ENCODE data around the gene SIK1. TPM values are rescaled to one million over a fixed set of nuclear protein-coding genes. Genes with fewer than 3 reads are reported as not detected.
"Not testable (repeated sequence)": the region's sequence is repeated elsewhere in the genome, so short reads cannot be mapped to it uniquely, and the experiment has no call there.

Gene SIK1
- total RNA-seq (0.17 and 0.26 TPM in 2 replicates), polyA plus RNA-seq (0.53 and 0.58 TPM in 2 replicates), polyA minus RNA-seq (ENCODE audit: low replicate concordance) (0.52 and 0.79 TPM in 2 replicates)
- 0.56 and 0.97 TPM in 2 replicates for polyA plus RNA-seq (2012)

- H3K9me3 ChIP-seq (ENCODE audit: control insufficient read depth, insufficient read depth, low read depth, low read length); H3K4me2 ChIP-seq (ENCODE audit: extremely low read depth, insufficient read depth, low read length); H3K9ac ChIP-seq (ENCODE audit: insufficient read depth, low read length); H3K27me3 ChIP-seq (ENCODE audit: control insufficient read depth, insufficient read depth, low read length); H3K79me2 ChIP-seq (ENCODE audit: control insufficient read depth, insufficient read depth, low read length); H3K27ac ChIP-seq (ENCODE audit: insufficient read depth, low read length); DNase-seq (ENCODE audit: low read depth in 2 of 2); H3K4me3 ChIP-seq (replicated peaks in 1 of 4; ENCODE audit: control extremely low read depth in 1 of 4, insufficient read depth in 1 of 4, low read depth in 3 of 4, low read length in 4 of 4); H4K20me1 ChIP-seq (ENCODE audit: control insufficient read depth, extremely low read depth, insufficient read depth, low read length); H3K36me3 ChIP-seq (ENCODE audit: control insufficient read depth, insufficient read depth, low read length); H2AFZ ChIP-seq (ENCODE audit: low read length); H3K4me1 ChIP-seq (ENCODE audit: control insufficient read depth, extremely low read depth, insufficient read depth, low read length): not testable (repeated sequence)
Measured at GRCh38 chr21:43426404-43427241, at the start of gene SIK1. Gene SIK1 (minus strand): TSS chr21:43427131. CDS start chr21:43426178, 953 bp downstream.

- not testable (repeated sequence) for H3K4me1 ChIP-seq (ENCODE audit: control insufficient read depth, extremely low read depth, insufficient read depth, low read length); H3K4me2 ChIP-seq (ENCODE audit: extremely low read depth, insufficient read depth, low read length); H3K27ac ChIP-seq (ENCODE audit: insufficient read depth, low read length); H3K9me3 ChIP-seq (ENCODE audit: control insufficient read depth, insufficient read depth, low read depth, low read length); DNase-seq (ENCODE audit: low read depth in 2 of 2); H4K20me1 ChIP-seq (ENCODE audit: control insufficient read depth, extremely low read depth, insufficient read depth, low read length); H3K79me2 ChIP-seq (ENCODE audit: control insufficient read depth, insufficient read depth, low read length); H3K36me3 ChIP-seq (ENCODE audit: control insufficient read depth, insufficient read depth, low read length); H3K27me3 ChIP-seq (ENCODE audit: control insufficient read depth, insufficient read depth, low read length); H2AFZ ChIP-seq (ENCODE audit: low read length); H3K4me3 ChIP-seq (replicated peaks in 1 of 4; ENCODE audit: control extremely low read depth in 1 of 4, insufficient read depth in 1 of 4, low read depth in 3 of 4, low read length in 4 of 4); H3K9ac ChIP-seq (ENCODE audit: insufficient read depth, low read length)
Measured at GRCh38 chr21:43471597-43472242, 44.8 kb upstream of the SIK1 start.

GRCh38 chr21:43469719-43470458, 43.0 kb upstream of the SIK1 start:
- not testable (repeated sequence) for H3K27ac ChIP-seq (ENCODE audit: insufficient read depth, low read length); H3K27me3 ChIP-seq (ENCODE audit: control insufficient read depth, insufficient read depth, low read length); H4K20me1 ChIP-seq (ENCODE audit: control insufficient read depth, extremely low read depth, insufficient read depth, low read length); H3K9me3 ChIP-seq (ENCODE audit: control insufficient read depth, insufficient read depth, low read depth, low read length); DNase-seq (ENCODE audit: low read depth in 2 of 2); H3K4me2 ChIP-seq (ENCODE audit: extremely low read depth, insufficient read depth, low read length); H3K9ac ChIP-seq (ENCODE audit: insufficient read depth, low read length); H2AFZ ChIP-seq (ENCODE audit: low read length); H3K4me3 ChIP-seq (replicated peaks in 1 of 4; ENCODE audit: control extremely low read depth in 1 of 4, insufficient read depth in 1 of 4, low read depth in 3 of 4, low read length in 4 of 4); H3K36me3 ChIP-seq (ENCODE audit: control insufficient read depth, insufficient read depth, low read length); H3K79me2 ChIP-seq (ENCODE audit: control insufficient read depth, insufficient read depth, low read length); H3K4me1 ChIP-seq (ENCODE audit: control insufficient read depth, extremely low read depth, insufficient read depth, low read length)

- H3K79me2 ChIP-seq (ENCODE audit: control insufficient read depth, insufficient read depth, low read length), result no peaks in the 10 kb centered on the region
- no peaks in the 10 kb centered on the region for H3K36me3 ChIP-seq (ENCODE audit: control insufficient read depth, insufficient read depth, low read length)
- no peaks in the 10 kb centered on the region for H3K9me3 ChIP-seq (ENCODE audit: control insufficient read depth, insufficient read depth, low read depth, low read length)
- no peaks in the 10 kb centered on the region for H3K27me3 ChIP-seq (ENCODE audit: control insufficient read depth, insufficient read depth, low read length)
- no peak for DNase-seq (ENCODE audit: low read depth in 2 of 2)
- H4K20me1 ChIP-seq (ENCODE audit: control insufficient read depth, extremely low read depth, insufficient read depth, low read length), result no peaks in the 10 kb centered on the region
- no peak for TF ChIP-seq EZH2 (IDR thresholded peaks at IDR 0.05; ENCODE audit: low read length, missing control alignments)
- TF ChIP-seq CTCF (conservative IDR thresholded peaks at IDR 0.05 in 1 of 2, IDR thresholded peaks at IDR 0.05 in 1 of 2; ENCODE audit: low read depth in 1 of 2, low read length in 2 of 2), result no peak
- H3K27ac ChIP-seq (ENCODE audit: insufficient read depth, low read length), result no peak overlapping the region
- H3K4me1 ChIP-seq (ENCODE audit: control insufficient read depth, extremely low read depth, insufficient read depth, low read length), result no peaks in the 10 kb centered on the region
- H3K9ac ChIP-seq (ENCODE audit: insufficient read depth, low read length), result no peak overlapping the region
- H3K4me3 ChIP-seq (replicated peaks in 1 of 4; ENCODE audit: control extremely low read depth in 1 of 4, insufficient read depth in 1 of 4, low read depth in 3 of 4, low read length in 4 of 4), result no peak overlapping the region
- H2AFZ ChIP-seq (ENCODE audit: low read length), result no peak overlapping the region
- H3K4me2 ChIP-seq (ENCODE audit: extremely low read depth, insufficient read depth, low read length), result no peak overlapping the region
Measured at GRCh38 chr21:43467785-43468184, 40.9 kb upstream of the SIK1 start.

- H4K20me1 ChIP-seq (ENCODE audit: control insufficient read depth, extremely low read depth, insufficient read depth, low read length); DNase-seq (ENCODE audit: low read depth in 2 of 2); H3K4me3 ChIP-seq (replicated peaks in 1 of 4; ENCODE audit: control extremely low read depth in 1 of 4, insufficient read depth in 1 of 4, low read depth in 3 of 4, low read length in 4 of 4); H3K79me2 ChIP-seq (ENCODE audit: control insufficient read depth, insufficient read depth, low read length); H3K36me3 ChIP-seq (ENCODE audit: control insufficient read depth, insufficient read depth, low read length); H3K4me1 ChIP-seq (ENCODE audit: control insufficient read depth, extremely low read depth, insufficient read depth, low read length); H3K4me2 ChIP-seq (ENCODE audit: extremely low read depth, insufficient read depth, low read length); H3K27ac ChIP-seq (ENCODE audit: insufficient read depth, low read length); H2AFZ ChIP-seq (ENCODE audit: low read length); H3K9ac ChIP-seq (ENCODE audit: insufficient read depth, low read length); H3K9me3 ChIP-seq (ENCODE audit: control insufficient read depth, insufficient read depth, low read depth, low read length); H3K27me3 ChIP-seq (ENCODE audit: control insufficient read depth, insufficient read depth, low read length): not testable (repeated sequence)
Measured at GRCh38 chr21:43465159-43465558, 38.2 kb upstream of the SIK1 start.

All from fibroblast of lung (primary cell).